Effector memory CD8-positive, alpha-beta T cell (primary cell): ENCODE data around the gene CFAP91.
A peak's percentile ranks its signal among the peaks of the same experiment; 100 is the strongest.
"Not testable (repeated sequence)": the region's sequence is repeated elsewhere in the genome, so short reads cannot be mapped to it uniquely, and the experiment has no call there.

Experiments used
- ATAC-seq: fragments of 150-1000 bp; cut with Tn5 transposase; replicated peaks from 2 replicates; pipeline ENCODE4 v1.10.0; 2021; ENCODE audit warnings: mild to moderate bottlenecking, moderate library complexity
- DNase-seq, 3 experiments: peaks; one replicate each; pipeline ENCODE4 v3.0.0; 2021
- H3K27ac Mint-ChIP-seq, 2 donors: one replicate each; pipeline ENCODE4 v1.8.0; 2022; ENCODE audit warnings: mild to moderate bottlenecking in 2 of 2, mixed read lengths in 2 of 2, moderate library complexity in 2 of 2
- H3K27me3 Mint-ChIP-seq, 2 donors: one replicate each; pipeline ENCODE4 v1.8.0; 2022; ENCODE audit warnings: mixed read lengths in 2 of 2
- H3K36me3 Mint-ChIP-seq: one replicate; pipeline ENCODE4 v1.8.0; 2022; ENCODE audit warnings: mild to moderate bottlenecking, moderate library complexity, mixed read lengths; ENCODE audit not compliant: insufficient read depth
- H3K4me1 Mint-ChIP-seq, 2 donors: one replicate each; pipeline ENCODE4 v1.8.0; 2022; ENCODE audit warnings: low read depth in 2 of 2, mixed read lengths in 2 of 2
- H3K4me3 Mint-ChIP-seq, 2 donors: one replicate each; pipeline ENCODE4 v1.8.0; 2022; ENCODE audit warnings: mild to moderate bottlenecking in 2 of 2, mixed read lengths in 2 of 2, moderate library complexity in 2 of 2
- H3K9me3 Mint-ChIP-seq, 2 donors: one replicate each; pipeline ENCODE4 v1.8.0; 2022; ENCODE audit warnings: mixed read lengths in 2 of 2

The CFAP91 gene

GRCh38 chr3:119669906-119670570 is 32.8 kb upstream of the CFAP91 start:
- Mint-ChIP-seq H3K9me3 (no peaks in the 10 kb centered on the region), H3K27me3 (no peaks in the 10 kb centered on the region), H3K36me3 (peaks cover 44% of the 10 kb centered on the region), H3K4me1 (peaks cover 2 to 5% of the 10 kb centered on the region in 2 donors), H3K4me3 (no peak overlapping the region), H3K27ac (no peak overlapping the region)
- DNase-seq (no peak), ATAC-seq (no peak)

DNA sequence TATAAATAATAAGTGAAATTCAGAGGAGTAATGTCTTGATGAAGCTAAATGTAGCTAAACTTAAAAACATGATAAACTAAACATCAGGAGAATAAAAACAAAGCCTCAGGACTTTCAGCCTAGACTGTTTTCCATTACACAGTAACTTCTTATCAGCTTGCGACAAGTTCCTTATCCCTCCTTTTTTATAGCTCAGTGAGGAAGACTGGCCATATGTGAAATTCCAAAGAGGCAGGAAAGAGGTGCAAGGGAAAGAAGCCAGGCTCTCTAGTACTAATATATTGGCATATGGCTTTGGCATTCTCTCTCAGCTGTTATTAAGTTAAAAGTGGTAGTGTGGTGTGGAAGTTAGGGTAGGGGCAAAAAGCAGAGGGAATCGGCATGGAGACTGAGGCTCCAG is 30.0 kb upstream of the CFAP91 start:
- no peaks in the 10 kb centered on the region for H3K9me3 Mint-ChIP-seq
- H3K36me3 Mint-ChIP-seq: peaks cover 50% of the 10 kb centered on the region
- DNase-seq: no peak
- ATAC-seq: no peak
- peaks cover 16 to 27% of the 10 kb centered on the region in 2 donors for H3K4me1 Mint-ChIP-seq
- peak overlapping the region in 1 of 2 donors; percentile 35 for H3K27ac Mint-ChIP-seq
- H3K27me3 Mint-ChIP-seq: no peaks in the 10 kb centered on the region
- H3K4me3 Mint-ChIP-seq: no peak overlapping the region

GRCh38 chr3:119673875-119674274 is 28.9 kb upstream of the CFAP91 start:
- DNase-seq (no peak), ATAC-seq (no peak)
- Mint-ChIP-seq H3K27ac (no peak overlapping the region), H3K9me3 (no peaks in the 10 kb centered on the region), H3K27me3 (no peaks in the 10 kb centered on the region), H3K36me3 (peaks cover 50% of the 10 kb centered on the region), H3K4me1 (peaks cover 17 to 29% of the 10 kb centered on the region in 2 donors), H3K4me3 (no peak overlapping the region)

DNA sequence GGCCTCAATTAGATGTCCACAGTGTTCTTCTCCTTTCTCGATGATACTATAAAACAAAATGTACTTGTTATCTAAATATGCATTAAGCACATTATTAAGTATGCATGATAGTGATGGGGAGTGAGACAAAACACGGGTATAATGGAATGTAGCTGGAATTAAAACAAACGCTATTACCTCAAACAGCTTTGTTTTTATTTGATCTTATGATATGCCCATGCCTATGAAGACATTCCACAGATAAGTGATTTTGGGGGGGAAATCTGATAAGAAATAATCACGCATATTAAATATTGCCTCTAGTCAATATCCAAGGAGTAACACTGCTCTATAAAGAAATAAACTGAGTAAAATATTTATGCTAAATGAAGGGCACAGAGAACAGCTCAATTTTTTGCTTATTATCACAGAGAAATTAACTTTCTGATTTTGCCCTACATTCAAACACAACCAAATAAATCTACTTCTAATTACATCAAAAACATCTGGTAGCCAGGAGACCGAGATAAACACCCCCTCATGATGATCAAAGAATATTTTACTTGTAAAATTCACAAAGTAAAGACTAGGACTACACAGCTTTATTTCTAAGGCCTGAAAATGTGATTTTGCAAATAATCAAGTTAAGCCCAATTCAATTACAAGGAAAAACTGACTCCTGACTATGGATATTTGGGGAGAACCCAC is 27.5 kb upstream of the CFAP91 start:
- no peak for ATAC-seq
- Mint-ChIP-seq H3K9me3 (no peaks in the 10 kb centered on the region), H3K27me3 (no peaks in the 10 kb centered on the region), H3K27ac (peak overlapping the region; percentile 92 to 96), H3K36me3 (peaks cover 39% of the 10 kb centered on the region), H3K4me1 (peaks cover 17 to 29% of the 10 kb centered on the region in 2 donors), H3K4me3 (peak overlapping the region; percentile 81 to 84)
- DNase-seq: no peak

- H3K4me3 Mint-ChIP-seq: peak overlapping the region; percentile 81 to 84
- H3K4me1 Mint-ChIP-seq: peaks cover 17 to 29% of the 10 kb centered on the region in 2 donors
- DNase-seq (no peak), ATAC-seq (no peak)
- H3K9me3 Mint-ChIP-seq: no peaks in the 10 kb centered on the region
- peak overlapping the region; percentile 92 to 96 for H3K27ac Mint-ChIP-seq
- H3K27me3 Mint-ChIP-seq: no peaks in the 10 kb centered on the region
- peaks cover 33% of the 10 kb centered on the region for H3K36me3 Mint-ChIP-seq
Observed at GRCh38 chr3:119676020-119676419, 26.8 kb upstream of the CFAP91 start.

- Mint-ChIP-seq H3K9me3 (no peaks in the 10 kb centered on the region), H3K36me3 (peaks cover 28% of the 10 kb centered on the region), H3K27me3 (no peaks in the 10 kb centered on the region), H3K27ac (peak within 1 kb of the TSS; percentile 92 to 96), H3K4me3 (peak within 1 kb of the TSS; percentile 81 to 84), H3K4me1 (peaks cover 17 to 29% of the 10 kb centered on the region in 2 donors)
- peak; percentile 88 for ATAC-seq
- peak; percentile 93 to 94 (median 93) for DNase-seq
Observed at GRCh38 chr3:119676771-119677640, 25.8 kb upstream of the CFAP91 start, which contains the start of gene COX17. TSS of gene COX17 (minus strand) at chr3:119677406. CDS start at chr3:119677310, 96 bp downstream.

DNA sequence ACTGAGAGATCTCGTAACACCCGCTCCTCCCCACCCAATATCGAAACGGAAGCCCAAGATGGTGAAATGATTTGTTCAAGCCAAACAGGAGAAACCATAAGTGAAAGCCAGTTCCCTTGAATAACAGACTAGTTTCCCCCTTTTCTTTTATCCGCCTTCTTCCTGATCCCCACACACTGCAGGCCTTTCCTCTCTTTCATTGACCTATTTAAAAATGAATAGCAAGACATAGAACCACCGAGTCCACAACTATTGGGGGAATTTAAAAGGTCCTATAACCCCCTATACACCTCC is 25.2 kb upstream of the CFAP91 start:
- peak overlapping the region; percentile 81 to 84 for H3K4me3 Mint-ChIP-seq
- H3K4me1 Mint-ChIP-seq: peaks cover 17 to 29% of the 10 kb centered on the region in 2 donors
- H3K36me3 Mint-ChIP-seq: peaks cover 24% of the 10 kb centered on the region
- DNase-seq (no peak), ATAC-seq (no peak)
- no peaks in the 10 kb centered on the region for H3K27me3 Mint-ChIP-seq
- H3K9me3 Mint-ChIP-seq: no peaks in the 10 kb centered on the region
- peak overlapping the region; percentile 92 to 96 for H3K27ac Mint-ChIP-seq

DNA sequence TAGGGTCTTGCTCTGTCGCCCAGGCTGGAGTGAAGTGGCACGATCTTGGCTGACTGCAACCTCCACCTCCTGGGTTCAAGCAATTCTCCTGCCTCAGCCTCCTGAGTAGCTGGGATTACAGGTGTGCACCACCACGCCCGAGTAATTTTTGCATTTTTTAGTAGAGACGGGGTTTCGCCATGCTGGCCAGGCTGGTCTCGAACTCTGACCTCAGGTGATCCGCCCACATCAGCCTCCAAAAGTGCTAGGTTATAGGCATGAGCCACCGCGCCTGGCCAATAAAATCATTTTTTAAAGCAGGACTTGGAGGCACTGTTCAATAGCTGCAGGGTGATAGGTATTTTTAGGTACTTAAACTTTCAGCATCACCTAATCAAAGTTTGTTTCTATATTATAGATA is 24.6 kb upstream of the CFAP91 start:
- not testable (repeated sequence) for H3K4me3 Mint-ChIP-seq, ATAC-seq, H3K9me3 Mint-ChIP-seq, DNase-seq, H3K27me3 Mint-ChIP-seq
- Mint-ChIP-seq H3K4me1 (peaks cover 16 to 29% of the 10 kb centered on the region in 2 donors), H3K27ac (peak overlapping the region; percentile 92 to 96), H3K36me3 (peaks cover 20% of the 10 kb centered on the region)

DNA sequence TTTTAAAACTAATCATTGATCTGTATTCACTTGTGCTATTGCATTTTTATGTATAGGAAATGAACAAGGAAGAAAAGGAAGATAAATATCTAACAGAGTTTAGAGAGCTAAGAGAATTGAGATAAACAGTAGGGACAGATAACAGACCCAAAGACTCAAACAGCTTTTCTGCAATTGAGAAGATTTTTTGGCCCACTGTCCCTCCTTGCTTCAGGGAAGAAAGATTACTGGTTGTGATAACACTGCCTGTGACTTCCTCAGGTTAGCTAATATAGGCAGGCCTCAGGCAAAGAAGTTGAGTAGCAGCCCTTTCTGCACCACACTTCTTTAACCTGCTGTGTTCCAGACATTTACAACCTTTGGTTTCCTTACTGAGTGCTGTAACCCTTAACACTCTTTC is 22.9 kb upstream of the CFAP91 start:
- no peak for ATAC-seq
- peaks cover 16 to 25% of the 10 kb centered on the region in 2 donors for H3K4me1 Mint-ChIP-seq
- H3K27me3 Mint-ChIP-seq: no peaks in the 10 kb centered on the region
- no peak for DNase-seq
- H3K4me3 Mint-ChIP-seq: no peak overlapping the region
- H3K27ac Mint-ChIP-seq: no peak overlapping the region
- peaks cover 8% of the 10 kb centered on the region for H3K36me3 Mint-ChIP-seq
- no peaks in the 10 kb centered on the region for H3K9me3 Mint-ChIP-seq

- Mint-ChIP-seq H3K27me3 (no peaks in the 10 kb centered on the region), H3K4me1 (peaks cover 11% of the 10 kb centered on the region in 2 donors), H3K4me3 (no peak overlapping the region), H3K9me3 (no peaks in the 10 kb centered on the region), H3K36me3 (peaks cover 5% of the 10 kb centered on the region), H3K27ac (no peak overlapping the region)
- DNase-seq (no peak), ATAC-seq (no peak)
Observed at GRCh38 chr3:119681279-119681678, 21.5 kb upstream of the CFAP91 start.

DNA sequence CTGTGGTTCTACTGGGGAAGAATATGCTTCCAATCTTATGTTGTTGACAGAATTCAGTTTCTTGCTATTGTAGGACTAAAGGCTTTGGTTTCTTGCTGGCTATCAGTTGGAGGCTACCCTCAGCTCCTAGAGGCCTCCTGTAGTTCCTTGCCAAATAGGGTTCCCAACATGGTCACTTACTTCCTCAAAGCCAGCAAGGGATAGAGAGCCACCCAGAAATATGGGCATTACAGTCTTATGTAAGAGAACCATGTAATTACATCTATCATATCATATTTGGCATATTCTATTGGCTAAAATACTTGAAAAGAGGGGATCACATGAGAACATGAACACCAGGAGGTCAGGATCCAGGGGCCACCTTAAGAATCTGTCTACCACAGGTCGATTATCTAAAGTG is 19.4 kb upstream of the CFAP91 start:
- Mint-ChIP-seq H3K36me3 (no peaks in the 10 kb centered on the region), H3K9me3 (no peaks in the 10 kb centered on the region), H3K4me1 (no peaks in the 10 kb centered on the region), H3K27me3 (peaks cover 0 to 13% of the 10 kb centered on the region in 2 donors), H3K4me3 (no peak overlapping the region), H3K27ac (no peak overlapping the region)
- no peak for ATAC-seq
- DNase-seq: no peak

GRCh38 chr3:119690043-119690656 is 12.7 kb upstream of the CFAP91 start:
- ATAC-seq: no peak
- DNase-seq: no peak
- Mint-ChIP-seq H3K9me3 (no peaks in the 10 kb centered on the region), H3K36me3 (no peaks in the 10 kb centered on the region), H3K27me3 (peaks cover 0 to 22% of the 10 kb centered on the region in 2 donors), H3K4me3 (no peak overlapping the region), H3K4me1 (no peaks in the 10 kb centered on the region), H3K27ac (no peak overlapping the region)

- Mint-ChIP-seq H3K4me3 (no peak overlapping the region), H3K4me1 (peaks cover 4 to 8% of the 10 kb centered on the region in 2 donors), H3K27ac (no peak overlapping the region), H3K36me3 (no peaks in the 10 kb centered on the region), H3K27me3 (peaks cover 0 to 9% of the 10 kb centered on the region in 2 donors), H3K9me3 (no peaks in the 10 kb centered on the region)
- no peak for DNase-seq
- ATAC-seq: no peak
Observed at GRCh38 chr3:119695480-119695879, 7.3 kb upstream of the CFAP91 start.
